Stimulated activated CD8-positive, alpha-beta memory T cell treated with anti-CD3 and anti-CD28 coated beads, Interleukin-4, amount 100 ng/mL, for 4 hours (primary cell): ENCODE measurements around the gene FAM222B.
"Not testable (repeated sequence)": the region's sequence is repeated elsewhere in the genome, so short reads cannot be mapped to it uniquely, and the experiment has no call there.

ENCODE experiments used
- DNase-seq, 2 donors: peaks; one replicate each; pipeline ENCODE4 v3.0.0-alpha.2; 2020; ENCODE audit warnings: low read depth in 2 of 2, low spot score in 1 of 2

The FAM222B gene

GRCh38 chr17:28873839-28874238 is 31.2 kb upstream of the FAM222B start:
- DNase-seq: no peak

- no peak for DNase-seq
Measured at GRCh38 chr17:28871056-28871579, 28.5 kb upstream of the FAM222B start.

- no peak for DNase-seq
Measured at GRCh38 chr17:28867276-28867675, 24.7 kb upstream of the FAM222B start.

GRCh38 chr17:28865946-28866752 is 23.6 kb upstream of the FAM222B start:
- no peak for DNase-seq

GRCh38 chr17:28864991-28865849 is 22.6 kb upstream of the FAM222B start:
- no peak for DNase-seq

GRCh38 chr17:28863953-28864352 is 21.4 kb upstream of the FAM222B start:
- no peak for DNase-seq

GRCh38 chr17:28862561-28862960 is 20.0 kb upstream of the FAM222B start:
- DNase-seq: no peak

GRCh38 chr17:28861393-28862203 is 19.0 kb upstream of the FAM222B start:
- no peak for DNase-seq

- DNase-seq: no peak
Measured at GRCh38 chr17:28860363-28860808, 17.8 kb upstream of the FAM222B start.

GRCh38 chr17:28858801-28859355 is 16.3 kb upstream of the FAM222B start:
- no peak for DNase-seq

GRCh38 chr17:28857905-28858800 is 15.6 kb upstream of the FAM222B start:
- no peak for DNase-seq

- DNase-seq: no peak
Measured at GRCh38 chr17:28856028-28856574, 13.5 kb upstream of the FAM222B start.

GRCh38 chr17:28855336-28855679 is 12.7 kb upstream of the FAM222B start:
- no peak for DNase-seq

GRCh38 chr17:28854457-28855335 is 12.1 kb upstream of the FAM222B start, which contains the start of gene ERAL1:
TSS of gene ERAL1 (plus strand) at chr17:28855016. CDS start at chr17:28855035, 19 bp downstream.
- peak; percentile 62 to 68 for DNase-seq

GRCh38 chr17:28853295-28853694 is 10.7 kb upstream of the FAM222B start:
- no peak for DNase-seq

- no peak for DNase-seq
Measured at GRCh38 chr17:28849281-28849680, 6.7 kb upstream of the FAM222B start.

GRCh38 chr17:28848667-28849066 is 6.1 kb upstream of the FAM222B start:
- peak; percentile 15 to 30 for DNase-seq

GRCh38 chr17:28846699-28847098 is 4.1 kb upstream of the FAM222B start:
- not testable (repeated sequence) for DNase-seq
